ENCODE data around the gene FTO.

Gene FTO

DNA sequence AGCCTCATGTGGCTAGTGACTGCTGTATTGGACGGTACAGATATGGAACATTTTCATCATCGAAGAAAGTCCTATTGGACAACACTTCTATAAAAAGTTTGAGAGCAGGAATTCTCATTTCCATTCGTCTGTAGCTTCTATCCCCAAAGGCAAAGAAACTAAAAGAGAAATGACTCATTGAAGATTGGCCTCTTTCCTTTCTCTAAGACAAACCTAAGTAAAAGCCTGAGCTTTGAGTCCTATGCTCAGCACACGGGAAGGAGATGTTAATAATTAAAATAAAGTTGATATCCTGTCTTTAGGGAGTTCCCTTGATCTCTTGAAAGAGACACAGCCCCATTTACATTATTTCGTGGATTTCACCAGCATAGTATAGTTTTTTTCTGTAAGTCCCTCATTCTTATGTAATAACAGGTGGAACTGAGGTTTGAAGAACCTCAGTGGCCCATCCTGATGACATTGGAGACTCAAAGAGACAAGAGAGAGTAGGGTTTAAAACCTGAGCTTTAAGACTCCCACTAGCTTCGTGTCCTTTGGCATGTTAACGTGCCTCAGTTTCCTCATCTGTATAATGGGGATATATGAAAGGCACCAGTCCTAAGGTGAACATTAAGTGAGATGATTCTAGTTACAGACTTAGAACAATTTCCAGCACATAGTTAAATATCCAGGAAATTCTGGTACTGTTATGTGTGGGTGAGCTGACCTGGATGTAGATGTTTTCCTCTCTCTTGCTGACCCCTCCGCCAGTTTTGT, 408.7 kb downstream of the FTO start:
- Histone ChIP-seq H3K36me3 (ENCODE audit: low read length) (no peaks in the 10 kb centered on the region), H3K9me3 (ENCODE audit: insufficient read depth, low read length) (no peaks in the 10 kb centered on the region), H3K79me2 (ENCODE audit: insufficient read depth, low read length) (no peaks in the 10 kb centered on the region), H4K20me1 (ENCODE audit: low read depth, low read length) (no peaks in the 10 kb centered on the region), H3K4me2 (ENCODE audit: low read depth, low read length, poor library complexity, severe bottlenecking) (no peak overlapping the region), H3K4me3 (ENCODE audit: insufficient read depth, low read length, poor library complexity, severe bottlenecking) (no peak overlapping the region), H3F3A (ENCODE audit: insufficient read depth) (no peaks in the 10 kb centered on the region), H3K27me3 (ENCODE audit: low read length) (no peaks in the 10 kb centered on the region), H3K9ac (ENCODE audit: low read length) (no peak overlapping the region), H3K27ac (ENCODE audit: low read depth, low read length) (no peak overlapping the region), H2AFZ (ENCODE audit: low read depth, low read length, severe bottlenecking) (no peak overlapping the region), H3K9me2 (replicated peaks; ENCODE audit: insufficient read depth, low read length) (no peaks in the 10 kb centered on the region)
- TF ChIP-seq, protein P1, sequence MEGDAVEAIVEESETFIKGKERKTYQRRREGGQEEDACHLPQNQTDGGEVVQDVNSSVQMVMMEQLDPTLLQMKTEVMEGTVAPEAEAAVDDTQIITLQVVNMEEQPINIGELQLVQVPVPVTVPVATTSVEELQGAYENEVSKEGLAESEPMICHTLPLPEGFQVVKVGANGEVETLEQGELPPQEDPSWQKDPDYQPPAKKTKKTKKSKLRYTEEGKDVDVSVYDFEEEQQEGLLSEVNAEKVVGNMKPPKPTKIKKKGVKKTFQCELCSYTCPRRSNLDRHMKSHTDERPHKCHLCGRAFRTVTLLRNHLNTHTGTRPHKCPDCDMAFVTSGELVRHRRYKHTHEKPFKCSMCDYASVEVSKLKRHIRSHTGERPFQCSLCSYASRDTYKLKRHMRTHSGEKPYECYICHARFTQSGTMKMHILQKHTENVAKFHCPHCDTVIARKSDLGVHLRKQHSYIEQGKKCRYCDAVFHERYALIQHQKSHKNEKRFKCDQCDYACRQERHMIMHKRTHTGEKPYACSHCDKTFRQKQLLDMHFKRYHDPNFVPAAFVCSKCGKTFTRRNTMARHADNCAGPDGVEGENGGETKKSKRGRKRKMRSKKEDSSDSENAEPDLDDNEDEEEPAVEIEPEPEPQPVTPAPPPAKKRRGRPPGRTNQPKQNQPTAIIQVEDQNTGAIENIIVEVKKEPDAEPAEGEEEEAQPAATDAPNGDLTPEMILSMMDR (IDR thresholded peaks at IDR 0.05; ENCODE audit: insufficient read depth, low read length, poor library complexity, severe bottlenecking), result no peak
- TF ChIP-seq EZH2phosphoT487 (conservative IDR thresholded peaks at IDR 0.05; ENCODE audit: low read length), result no peak

DNA sequence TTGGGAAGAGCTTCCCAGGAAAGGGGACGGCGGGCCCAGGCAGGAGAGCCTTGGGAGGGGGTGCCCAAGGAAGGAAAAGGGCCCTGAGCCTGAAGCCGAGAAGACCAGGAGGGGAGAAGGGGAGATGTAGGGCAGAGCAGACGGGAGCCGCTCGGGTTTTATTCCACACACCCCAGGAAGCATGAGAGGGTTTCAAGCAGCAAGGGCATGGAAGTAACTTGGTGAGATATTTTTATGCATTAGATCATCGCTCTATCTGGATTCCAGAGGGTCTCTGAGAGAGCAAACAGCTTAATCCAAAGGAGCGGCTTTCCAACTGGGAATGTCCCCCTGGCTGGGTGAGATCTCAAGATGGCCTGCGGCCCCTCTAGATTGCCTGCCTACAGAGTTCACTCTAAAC, 411.6 kb downstream of the FTO start:
- H3K4me3 ChIP-seq (ENCODE audit: insufficient read depth, low read length, poor library complexity, severe bottlenecking), result no peak overlapping the region
- H3K9me2 ChIP-seq (replicated peaks; ENCODE audit: insufficient read depth, low read length), result no peaks in the 10 kb centered on the region
- H2AFZ ChIP-seq (ENCODE audit: low read depth, low read length, severe bottlenecking), result no peak overlapping the region
- H3K27me3 ChIP-seq (ENCODE audit: low read length), result no peaks in the 10 kb centered on the region
- H3K79me2 ChIP-seq (ENCODE audit: insufficient read depth, low read length), result no peaks in the 10 kb centered on the region
- H3K27ac ChIP-seq (ENCODE audit: low read depth, low read length), result no peak overlapping the region
- H4K20me1 ChIP-seq (ENCODE audit: low read depth, low read length), result no peaks in the 10 kb centered on the region
- H3F3A ChIP-seq (ENCODE audit: insufficient read depth), result no peaks in the 10 kb centered on the region
- H3K4me2 ChIP-seq (ENCODE audit: low read depth, low read length, poor library complexity, severe bottlenecking), result no peak overlapping the region
- H3K9ac ChIP-seq (ENCODE audit: low read length), result no peak overlapping the region
- TF ChIP-seq EZH2phosphoT487 (conservative IDR thresholded peaks at IDR 0.05; ENCODE audit: low read length), result no peak
- TF ChIP-seq, protein P1 (IDR thresholded peaks at IDR 0.05; ENCODE audit: insufficient read depth, low read length, poor library complexity, severe bottlenecking), result no peak
- no peaks in the 10 kb centered on the region for H3K36me3 ChIP-seq (ENCODE audit: low read length)
- no peaks in the 10 kb centered on the region for H3K9me3 ChIP-seq (ENCODE audit: insufficient read depth, low read length)

DNA sequence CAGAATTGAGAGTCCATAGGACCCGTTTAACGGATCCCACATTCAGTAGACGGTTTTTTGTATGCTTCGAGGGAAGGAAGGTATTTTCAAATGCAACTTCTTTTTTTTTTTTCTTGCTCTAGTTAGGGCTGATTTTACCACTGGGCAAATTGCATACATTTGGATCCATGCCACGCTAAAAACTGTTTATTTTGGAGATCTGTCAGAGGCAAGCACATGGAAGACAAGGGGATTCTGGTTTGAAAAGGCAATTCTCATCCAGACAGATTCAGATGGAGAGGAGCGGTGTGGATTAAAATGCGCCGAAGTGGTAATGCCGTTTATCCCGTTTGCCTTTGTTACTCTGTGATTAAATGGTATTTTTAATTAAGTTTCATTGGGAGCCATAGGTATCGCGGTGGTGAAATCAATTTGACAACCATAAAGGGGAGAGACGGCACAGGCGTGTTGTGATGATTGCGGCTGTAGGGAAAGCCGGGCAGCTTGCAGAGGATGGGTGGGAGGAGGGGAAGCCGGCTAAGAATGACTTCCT, 412.2 kb downstream of the FTO start:
- Histone ChIP-seq H3K79me2 (ENCODE audit: insufficient read depth, low read length) (no peaks in the 10 kb centered on the region), H3K9me3 (ENCODE audit: insufficient read depth, low read length) (no peaks in the 10 kb centered on the region), H3K4me3 (ENCODE audit: insufficient read depth, low read length, poor library complexity, severe bottlenecking) (no peak overlapping the region), H4K20me1 (ENCODE audit: low read depth, low read length) (no peaks in the 10 kb centered on the region), H3F3A (ENCODE audit: insufficient read depth) (no peaks in the 10 kb centered on the region), H3K27me3 (ENCODE audit: low read length) (no peaks in the 10 kb centered on the region), H3K9ac (ENCODE audit: low read length) (no peak overlapping the region), H3K9me2 (replicated peaks; ENCODE audit: insufficient read depth, low read length) (no peaks in the 10 kb centered on the region), H2AFZ (ENCODE audit: low read depth, low read length, severe bottlenecking) (no peak overlapping the region), H3K36me3 (ENCODE audit: low read length) (no peaks in the 10 kb centered on the region), H3K4me2 (ENCODE audit: low read depth, low read length, poor library complexity, severe bottlenecking) (no peak overlapping the region), H3K27ac (ENCODE audit: low read depth, low read length) (no peak overlapping the region)
- TF ChIP-seq, protein P1 (IDR thresholded peaks at IDR 0.05; ENCODE audit: insufficient read depth, low read length, poor library complexity, severe bottlenecking), result no peak
- no peak for TF ChIP-seq EZH2phosphoT487 (conservative IDR thresholded peaks at IDR 0.05; ENCODE audit: low read length)
